GM12891 (cell line): Measurements from ENCODE around the gene COL12A1.

Experiments used
- POLR2A ChIP-seq: IDR thresholded peaks from 2 replicates; pipeline ENCODE4 v1.6.1; 2011; ENCODE audit warnings: low read depth, low read length, control low read depth
- TAF1 ChIP-seq: IDR thresholded peaks from 2 replicates; pipeline ENCODE4 v1.6.1; 2011; ENCODE audit warnings: low read depth, low read length, control low read depth

- TF ChIP-seq POLR2A, result no peak
- TF ChIP-seq TAF1, result no peak
Observed at GRCh38 chr6:75217193-75217592, 11.3 kb upstream of the COL12A1 start.
